SK-N-SH (cell line): ENCODE results near the gene TSPAN4.

Experiments used
- CTCF ChIP-seq: fragments of 200-600 bp; sonication (generic); IDR thresholded peaks from 2 replicates; pipeline ENCODE4 v1.6.1; 2017; ENCODE audit warnings: antibody characterized with exemption, mild to moderate bottlenecking, moderate library complexity
- ELF1 ChIP-seq: IDR thresholded peaks from 2 replicates; pipeline ENCODE4 v1.4.0; 2012
- EZH2phosphoT487 ChIP-seq: fragments of 200-600 bp; sonication (generic); IDR thresholded peaks from 2 replicates; pipeline ENCODE4 v1.6.1; 2017; ENCODE audit warnings: low read depth, mixed run types, mild to moderate bottlenecking, antibody characterized with exemption, moderate library complexity, borderline replicate concordance
- GABPA ChIP-seq: IDR thresholded peaks from 2 replicates; pipeline ENCODE4 v1.4.0; 2012; ENCODE audit warnings: low read depth, mild to moderate bottlenecking
- RXRA ChIP-seq: IDR thresholded peaks from 2 replicates; pipeline ENCODE4 v1.4.0; 2012; ENCODE audit warnings: low read depth, mild to moderate bottlenecking, borderline replicate concordance
- YY1 ChIP-seq: IDR thresholded peaks from 2 replicates; pipeline ENCODE4 v1.4.0; 2012; ENCODE audit warnings: low read depth, mild to moderate bottlenecking

DNA sequence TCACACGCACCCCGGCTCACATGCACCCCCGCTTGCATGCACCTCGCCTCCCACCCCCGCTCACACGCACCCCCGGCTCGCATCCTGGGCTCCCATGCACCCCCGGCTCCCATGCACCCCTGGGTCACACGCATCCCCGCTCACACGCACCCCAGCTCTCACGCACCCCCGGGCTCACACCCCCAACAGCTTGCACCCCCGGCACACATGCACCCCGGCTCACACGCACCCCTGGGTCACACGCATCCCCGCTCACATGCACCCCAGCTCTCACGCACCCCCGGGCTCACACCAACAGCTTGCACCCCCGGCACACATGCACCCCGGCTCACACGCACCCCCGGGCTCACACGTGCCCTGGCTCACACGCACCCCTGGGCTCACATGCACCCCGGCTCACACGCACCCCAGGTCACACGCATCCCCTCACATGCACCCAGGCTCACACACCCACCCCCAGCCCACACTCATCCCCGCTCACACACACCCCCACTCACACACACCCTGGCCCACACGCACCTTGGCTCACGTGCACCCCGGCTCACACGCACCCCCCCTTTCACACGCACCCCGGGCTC is 16.2 kb downstream of the TSPAN4 start:
- TF ChIP-seq RXRA (no peak), EZH2phosphoT487 (no peak), ELF1 (no peak), YY1 (no peak), CTCF (no peak), GABPA (no peak)
